GM23248 (cell line): ENCODE results near the gene GSTM5.

Experiments used
- EZH2 ChIP-seq: fragments of 200-600 bp; sonication (generic); IDR thresholded peaks from 2 replicates; pipeline ENCODE4 v1.6.1; 2018; ENCODE audit warnings: antibody characterized with exemption, mild to moderate bottlenecking; ENCODE audit not compliant: insufficient read depth, poor library complexity, severe bottlenecking
- EZH2phosphoT487 ChIP-seq: fragments of 200-600 bp; sonication (generic); IDR thresholded peaks from 2 replicates; pipeline ENCODE4 v1.6.1; 2018; ENCODE audit warnings: antibody characterized with exemption, moderate library complexity, mild to moderate bottlenecking, low read depth; ENCODE audit not compliant: insufficient read depth

- TF ChIP-seq EZH2phosphoT487: no peak
- no peak for TF ChIP-seq EZH2
These were observed 54.0 kb downstream of the GSTM5 start for GRCh38 chr1:109765896-109766615.
